Keratinocyte (primary cell): ENCODE results near the gene AQR.

Source experiments
- CTCF ChIP-seq, 3 experiments: IDR thresholded peaks in 1 of 3; conservative IDR thresholded peaks in 1 of 3; optimal IDR thresholded peaks in 1 of 3; 2 replicates in 2 of 3; 3 replicates in 1 of 3; pipeline versions ENCODE3 to v1.5.1; 2011; ENCODE audit warnings: low read length in 3 of 3, mild to moderate bottlenecking in 3 of 3, moderate library complexity in 2 of 3, control low read depth in 1 of 3, inconsistent platforms in 1 of 3; ENCODE audit not compliant: insufficient read depth in 2 of 3; ENCODE audit errors: extremely low read depth in 1 of 3
- EZH2 ChIP-seq: IDR thresholded peaks from one replicate; pipeline ENCODE4 v1.6.1; 2012; ENCODE audit warnings: inconsistent platforms, mild to moderate bottlenecking, low read length, moderate library complexity

DNA sequence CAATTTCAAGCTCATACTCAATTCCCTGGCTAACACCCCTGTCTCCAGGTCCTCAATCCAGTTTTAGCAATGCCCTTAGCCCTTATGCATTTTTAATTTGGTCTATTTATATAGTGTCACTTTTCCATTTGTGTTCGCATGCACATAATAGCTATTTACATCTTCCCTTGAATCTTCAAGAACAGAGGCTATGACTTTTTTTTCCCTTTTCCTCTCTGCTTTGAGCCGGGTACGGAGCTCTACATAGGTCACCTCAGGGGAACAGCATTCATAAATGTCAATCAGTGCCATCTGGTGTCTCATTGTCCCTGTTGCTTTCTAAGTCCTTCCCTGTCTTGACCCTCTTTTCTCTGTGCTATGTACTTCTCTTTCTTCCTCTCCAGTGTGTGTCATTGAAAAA, 147.7 kb downstream of the AQR start:
- TF ChIP-seq CTCF (optimal IDR thresholded peaks at IDR 0.05 in 1 of 3, IDR thresholded peaks at IDR 0.05 in 1 of 3, conservative IDR thresholded peaks at IDR 0.05 in 1 of 3; ENCODE audit: extremely low read depth in 1 of 3, insufficient read depth in 2 of 3, low read length in 3 of 3) (no peak), EZH2 (no peak)
